ENCODE measurements around the gene EMC7. TPM values are rescaled to one million over a fixed set of nuclear protein-coding genes. Genes with fewer than 3 reads are reported as not detected.

EMC7 gene
- total and polyA plus RNA-seq, 2 of the 13 experiments (the other 11 are each of a cell fraction or from before 2014, with no cell fraction given) = 46.8 to 113 TPM

- no peak overlapping the region for H3K4me2 ChIP-seq (ENCODE audit: low read depth, low read length)
- DNase-seq (ENCODE audit: low spot score) (no peak), ATAC-seq (no peak), FAIRE-seq (no peak)
- H4K20me1 ChIP-seq (ENCODE audit: insufficient read depth, low read length) = no peaks in the 10 kb centered on the region
- no TSS peak for BruUV-seq (replicated peaks)
- in situ Hi-C loops (cut with HindIII; ENCODE audit: extremely low pct_ligation_motif_present, low pct_unique_long_range_greater_than_20kb) (loop anchor here (25.0 kb wide), 2 partner anchors 296 to 521 kb away; partner anchors contain the start of genes GOLGA8B and LPCAT4), intact Hi-C loops (cut with micrococcal nuclease; ENCODE audit: unreplicated experiment) (no loop called here)
- H3K79me2 ChIP-seq (ENCODE audit: insufficient read depth, low read length) = no peaks in the 10 kb centered on the region
- H3K36me3 ChIP-seq (replicated peaks in 1 of 2; ENCODE audit: control insufficient read depth in 1 of 2, insufficient read depth in 2 of 2, low read length in 2 of 2) = no peaks in the 10 kb centered on the region
- H3K4me3 ChIP-seq (replicated peaks in 1 of 3; ENCODE audit: insufficient read depth in 1 of 3, low read depth in 2 of 3, low read length in 3 of 3) = no peak overlapping the region
- TF ChIP-seq ZNF639 (CRISPR knock-in tag; conservative IDR thresholded peaks at IDR 0.05) = no peak
- no peak for TF ChIP-seq ZNF484 (CRISPR knock-in tag; IDR thresholded peaks at IDR 0.05; ENCODE audit: borderline replicate concordance, low read depth)
- TF ChIP-seq SMARCC2 (IDR thresholded peaks at IDR 0.05) = no peak
- no peak for TF ChIP-seq CEBPZ (IDR thresholded peaks at IDR 0.05; ENCODE audit: low read length)
- ChIA-PET POLR2A (no interaction called here), CTCF (ENCODE audit: low intra/inter-chr PET ratio, low total read pairs) (no interaction called here)
- H3K9me3 ChIP-seq (ENCODE audit: low read length) = no peaks in the 10 kb centered on the region
- 50% methylated on average over 7 of the region's 8 CpGs for WGBS (ENCODE audit: low lambda C conversion rate)
- no peak overlapping the region for H3K27ac ChIP-seq (ENCODE audit: extremely low read length, insufficient read depth, low read length)
- H3K4me1 ChIP-seq (ENCODE audit: insufficient read depth, low read length) = no peaks in the 10 kb centered on the region
- no peaks in the 10 kb centered on the region for H3K27me3 ChIP-seq (ENCODE audit: control insufficient read depth in 1 of 2, insufficient read depth in 2 of 2, low read length in 2 of 2)
- no peak overlapping the region for H3K9ac ChIP-seq (ENCODE audit: insufficient read depth, low read depth, low read length)
- H2AFZ ChIP-seq (ENCODE audit: low read length) = no peak overlapping the region
Observed at GRCh38 chr15:34065941-34066340, 35.7 kb downstream of the EMC7 start.

All from HepG2 (cell line).